Suprapubic skin (tissue), 3 donors: Measurements from ENCODE around the gene TFCP2L1.

Experiments used
- CTCF ChIP-seq, 2 donors: fragments of 200-600 bp in 1 of 2; fragments of 450-650 bp in 1 of 2; sonication (generic) in 1 of 2; IDR thresholded peaks; one replicate each; pipeline ENCODE4 v1.5.1; 2016 to 2019; ENCODE audit warnings: antibody characterized with exemption in 2 of 2, mild to moderate bottlenecking in 1 of 2, moderate library complexity in 1 of 2
- POLR2A ChIP-seq, 2 donors: fragments of 450-650 bp; IDR thresholded peaks; one replicate each; pipeline ENCODE4 v1.6.1; 2017; ENCODE audit warnings: antibody characterized with exemption in 2 of 2, mild to moderate bottlenecking in 2 of 2, moderate library complexity in 2 of 2

- TF ChIP-seq POLR2A (IDR thresholded peaks at IDR 0.05) = no peak
- no peak for TF ChIP-seq CTCF (IDR thresholded peaks at IDR 0.05)
These were observed 85.0 kb downstream of the TFCP2L1 start for GRCh38 chr2:121200011-121200347.
